ENCODE measurements around the gene TRRAP.

DNA sequence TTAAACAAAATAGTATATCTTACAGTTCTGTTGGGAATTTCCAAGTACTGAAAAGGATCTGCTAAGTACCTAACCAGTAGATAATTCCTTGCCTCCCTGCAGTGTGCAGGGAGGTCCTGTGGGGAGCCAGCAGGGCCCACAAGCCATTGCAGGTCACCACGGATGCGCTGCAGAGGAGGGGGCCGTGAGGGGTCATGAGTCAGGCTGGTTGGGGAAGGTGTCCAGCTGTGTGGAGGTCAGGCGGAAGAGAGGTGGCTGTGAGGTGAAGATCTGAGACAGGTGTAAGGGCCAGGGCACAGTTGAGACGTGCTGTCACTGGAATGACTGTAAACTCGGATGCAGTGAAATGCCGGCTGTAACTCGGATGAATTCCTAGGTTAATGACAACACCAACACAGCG, 80.6 kb downstream of the TRRAP start:
- TF ChIP-seq, protein P1, sequence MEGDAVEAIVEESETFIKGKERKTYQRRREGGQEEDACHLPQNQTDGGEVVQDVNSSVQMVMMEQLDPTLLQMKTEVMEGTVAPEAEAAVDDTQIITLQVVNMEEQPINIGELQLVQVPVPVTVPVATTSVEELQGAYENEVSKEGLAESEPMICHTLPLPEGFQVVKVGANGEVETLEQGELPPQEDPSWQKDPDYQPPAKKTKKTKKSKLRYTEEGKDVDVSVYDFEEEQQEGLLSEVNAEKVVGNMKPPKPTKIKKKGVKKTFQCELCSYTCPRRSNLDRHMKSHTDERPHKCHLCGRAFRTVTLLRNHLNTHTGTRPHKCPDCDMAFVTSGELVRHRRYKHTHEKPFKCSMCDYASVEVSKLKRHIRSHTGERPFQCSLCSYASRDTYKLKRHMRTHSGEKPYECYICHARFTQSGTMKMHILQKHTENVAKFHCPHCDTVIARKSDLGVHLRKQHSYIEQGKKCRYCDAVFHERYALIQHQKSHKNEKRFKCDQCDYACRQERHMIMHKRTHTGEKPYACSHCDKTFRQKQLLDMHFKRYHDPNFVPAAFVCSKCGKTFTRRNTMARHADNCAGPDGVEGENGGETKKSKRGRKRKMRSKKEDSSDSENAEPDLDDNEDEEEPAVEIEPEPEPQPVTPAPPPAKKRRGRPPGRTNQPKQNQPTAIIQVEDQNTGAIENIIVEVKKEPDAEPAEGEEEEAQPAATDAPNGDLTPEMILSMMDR (IDR thresholded peaks at IDR 0.05), result no peak
- TF ChIP-seq POLR2A (IDR thresholded peaks at IDR 0.05) (no peak), POLR2AphosphoS5 (IDR thresholded peaks at IDR 0.05; ENCODE audit: insufficient read depth in 1 of 2, low read depth in 1 of 2) (no peak)

All from vagina (tissue), 2 donors.